ENCODE results near the gene OVAAL.

OVAAL gene

GRCh38 chr1:180571060-180571831, 12.5 kb downstream of the OVAAL start:
- no peak overlapping the region for H3K4me3 ChIP-seq (ENCODE audit: low read length in 2 of 2)
- no peak for DNase-seq (ENCODE audit: low spot score)
- H3K18ac ChIP-seq (ENCODE audit: low read length) = no peak overlapping the region
- H3K9ac ChIP-seq (ENCODE audit: low read depth, low read length, poor library complexity) = no peak overlapping the region
- no peak overlapping the region for H4K8ac ChIP-seq (ENCODE audit: low read depth, low read length)
- no peak overlapping the region for H2BK120ac ChIP-seq (ENCODE audit: low read depth, low read length)
- no peak overlapping the region for H3K27ac ChIP-seq (replicated peaks; ENCODE audit: low read length)
- no peak overlapping the region for H2BK5ac ChIP-seq (ENCODE audit: low read length)
- no peak overlapping the region for H2AK5ac ChIP-seq (ENCODE audit: low read depth, low read length)
- no peak overlapping the region for H3K4ac ChIP-seq (ENCODE audit: low read length)
- no peak overlapping the region for H2AFZ ChIP-seq (ENCODE audit: low read length)
- no peak overlapping the region for H2BK12ac ChIP-seq (ENCODE audit: low read length)
- H3K4me1 ChIP-seq (ENCODE audit: control insufficient read depth in 2 of 2, insufficient read depth in 1 of 2, low read depth in 1 of 2, low read length in 2 of 2) = peaks cover 3 to 6% of the 10 kb centered on the region in 2 donors
- no peaks in the 10 kb centered on the region for H3K36me3 ChIP-seq (replicated peaks in 1 of 2; ENCODE audit: control insufficient read depth in 2 of 2, insufficient read depth in 2 of 2, low read length in 2 of 2)
- no peaks in the 10 kb centered on the region for H3K9me3 ChIP-seq (replicated peaks in 1 of 2; ENCODE audit: control insufficient read depth in 2 of 2, insufficient read depth in 1 of 2, low read depth in 1 of 2, low read length in 2 of 2)
- no peaks in the 10 kb centered on the region for H3K79me1 ChIP-seq (ENCODE audit: low read depth, low read length)
- no peak overlapping the region for H2BK15ac ChIP-seq (ENCODE audit: low read length)
- no peak overlapping the region for H3K14ac ChIP-seq (ENCODE audit: low read length)
- H3K23ac ChIP-seq (ENCODE audit: low read depth, low read length, poor library complexity) = no peak overlapping the region
- H3K4me2 ChIP-seq (ENCODE audit: insufficient read depth, low read length, poor library complexity, severe bottlenecking) = no peak overlapping the region
- H3K27me3 ChIP-seq (ENCODE audit: control insufficient read depth in 3 of 3, insufficient read depth in 3 of 3, low read depth in 1 of 3, low read length in 3 of 3) = no peaks in the 10 kb centered on the region
- no peak overlapping the region for H4K91ac ChIP-seq (ENCODE audit: low read depth, low read length, poor library complexity)
- no CpG with 5 or more reads among the region's 5 CpGs for WGBS, 2 donors (ENCODE audit: extremely low coverage in 2 of 2, insufficient read length in 2 of 2, insufficient replicate concordance in 1 of 2)

GRCh38 chr1:180571832-180572636, 13.3 kb downstream of the OVAAL start:
- no peak overlapping the region for H2BK12ac ChIP-seq (ENCODE audit: low read length)
- no peaks in the 10 kb centered on the region for H3K27me3 ChIP-seq (ENCODE audit: control insufficient read depth in 3 of 3, insufficient read depth in 3 of 3, low read depth in 1 of 3, low read length in 3 of 3)
- H2BK120ac ChIP-seq (ENCODE audit: low read depth, low read length) = no peak overlapping the region
- H3K9me3 ChIP-seq (replicated peaks in 1 of 2; ENCODE audit: control insufficient read depth in 2 of 2, insufficient read depth in 1 of 2, low read depth in 1 of 2, low read length in 2 of 2) = peaks cover 0 to 3% of the 10 kb centered on the region in 2 donors
- no peak overlapping the region for H3K18ac ChIP-seq (ENCODE audit: low read length)
- no peaks in the 10 kb centered on the region for H3K36me3 ChIP-seq (replicated peaks in 1 of 2; ENCODE audit: control insufficient read depth in 2 of 2, insufficient read depth in 2 of 2, low read length in 2 of 2)
- H3K23ac ChIP-seq (ENCODE audit: low read depth, low read length, poor library complexity) = no peak overlapping the region
- H3K4ac ChIP-seq (ENCODE audit: low read length) = no peak overlapping the region
- H3K4me1 ChIP-seq (ENCODE audit: control insufficient read depth in 2 of 2, insufficient read depth in 1 of 2, low read depth in 1 of 2, low read length in 2 of 2) = peaks cover 0 to 3% of the 10 kb centered on the region in 2 donors
- no CpG with 5 or more reads among the region's 10 CpGs for WGBS, 2 donors (ENCODE audit: extremely low coverage in 2 of 2, insufficient read length in 2 of 2, insufficient replicate concordance in 1 of 2)
- H4K8ac ChIP-seq (ENCODE audit: low read depth, low read length) = no peak overlapping the region
- H4K91ac ChIP-seq (ENCODE audit: low read depth, low read length, poor library complexity) = no peak overlapping the region
- no peak overlapping the region for H3K9ac ChIP-seq (ENCODE audit: low read depth, low read length, poor library complexity)
- H2AFZ ChIP-seq (ENCODE audit: low read length) = no peak overlapping the region
- H2BK5ac ChIP-seq (ENCODE audit: low read length) = no peak overlapping the region
- no peak overlapping the region for H3K4me3 ChIP-seq (ENCODE audit: low read length in 2 of 2)
- H3K4me2 ChIP-seq (ENCODE audit: insufficient read depth, low read length, poor library complexity, severe bottlenecking) = no peak overlapping the region
- no peak overlapping the region for H3K14ac ChIP-seq (ENCODE audit: low read length)
- H2BK15ac ChIP-seq (ENCODE audit: low read length) = no peak overlapping the region
- no peaks in the 10 kb centered on the region for H3K79me1 ChIP-seq (ENCODE audit: low read depth, low read length)
- no peak overlapping the region for H3K27ac ChIP-seq (replicated peaks; ENCODE audit: low read length)
- H2AK5ac ChIP-seq (ENCODE audit: low read depth, low read length) = no peak overlapping the region
- no peak for DNase-seq (ENCODE audit: low spot score)

GRCh38 chr1:180572760-180573159, 14.0 kb downstream of the OVAAL start:
- H3K9ac ChIP-seq (ENCODE audit: low read depth, low read length, poor library complexity) = no peak overlapping the region
- no peak overlapping the region for H3K18ac ChIP-seq (ENCODE audit: low read length)
- no peak overlapping the region for H3K4ac ChIP-seq (ENCODE audit: low read length)
- H2BK5ac ChIP-seq (ENCODE audit: low read length) = no peak overlapping the region
- H3K27me3 ChIP-seq (ENCODE audit: control insufficient read depth in 3 of 3, insufficient read depth in 3 of 3, low read depth in 1 of 3, low read length in 3 of 3) = no peaks in the 10 kb centered on the region
- no peaks in the 10 kb centered on the region for H3K79me1 ChIP-seq (ENCODE audit: low read depth, low read length)
- no peak overlapping the region for H4K91ac ChIP-seq (ENCODE audit: low read depth, low read length, poor library complexity)
- no peak overlapping the region for H3K4me3 ChIP-seq (ENCODE audit: low read length in 2 of 2)
- H3K23ac ChIP-seq (ENCODE audit: low read depth, low read length, poor library complexity) = no peak overlapping the region
- no peak overlapping the region for H3K27ac ChIP-seq (replicated peaks; ENCODE audit: low read length)
- no peak overlapping the region for H2BK120ac ChIP-seq (ENCODE audit: low read depth, low read length)
- H3K4me1 ChIP-seq (ENCODE audit: control insufficient read depth in 2 of 2, insufficient read depth in 1 of 2, low read depth in 1 of 2, low read length in 2 of 2) = peaks cover 0 to 1% of the 10 kb centered on the region in 2 donors
- H2AFZ ChIP-seq (ENCODE audit: low read length) = no peak overlapping the region
- no peaks in the 10 kb centered on the region for H3K36me3 ChIP-seq (replicated peaks in 1 of 2; ENCODE audit: control insufficient read depth in 2 of 2, insufficient read depth in 2 of 2, low read length in 2 of 2)
- H2BK15ac ChIP-seq (ENCODE audit: low read length) = no peak overlapping the region
- H4K8ac ChIP-seq (ENCODE audit: low read depth, low read length) = no peak overlapping the region
- H2AK5ac ChIP-seq (ENCODE audit: low read depth, low read length) = no peak overlapping the region
- no CpG with 5 or more reads among the region's 4 CpGs for WGBS, 2 donors (ENCODE audit: extremely low coverage in 2 of 2, insufficient read length in 2 of 2, insufficient replicate concordance in 1 of 2)
- DNase-seq (ENCODE audit: low spot score) = no peak
- no peak overlapping the region for H3K4me2 ChIP-seq (ENCODE audit: insufficient read depth, low read length, poor library complexity, severe bottlenecking)
- H2BK12ac ChIP-seq (ENCODE audit: low read length) = no peak overlapping the region
- H3K9me3 ChIP-seq (replicated peaks in 1 of 2; ENCODE audit: control insufficient read depth in 2 of 2, insufficient read depth in 1 of 2, low read depth in 1 of 2, low read length in 2 of 2) = peaks cover 2 to 7% of the 10 kb centered on the region in 2 donors
- H3K14ac ChIP-seq (ENCODE audit: low read length) = no peak overlapping the region

GRCh38 chr1:180574031-180574713, 15.4 kb downstream of the OVAAL start:
- peaks cover 0 to 1% of the 10 kb centered on the region in 2 donors for H3K4me1 ChIP-seq (ENCODE audit: control insufficient read depth in 2 of 2, insufficient read depth in 1 of 2, low read depth in 1 of 2, low read length in 2 of 2)
- H3K36me3 ChIP-seq (replicated peaks in 1 of 2; ENCODE audit: control insufficient read depth in 2 of 2, insufficient read depth in 2 of 2, low read length in 2 of 2) = no peaks in the 10 kb centered on the region
- H3K79me1 ChIP-seq (ENCODE audit: low read depth, low read length) = no peaks in the 10 kb centered on the region
- H3K4ac ChIP-seq (ENCODE audit: low read length) = no peak overlapping the region
- H4K91ac ChIP-seq (ENCODE audit: low read depth, low read length, poor library complexity) = no peak overlapping the region
- no peak overlapping the region for H3K4me3 ChIP-seq (ENCODE audit: low read length in 2 of 2)
- no peak overlapping the region for H2BK120ac ChIP-seq (ENCODE audit: low read depth, low read length)
- no peaks in the 10 kb centered on the region for H3K27me3 ChIP-seq (ENCODE audit: control insufficient read depth in 3 of 3, insufficient read depth in 3 of 3, low read depth in 1 of 3, low read length in 3 of 3)
- no peak overlapping the region for H3K9ac ChIP-seq (ENCODE audit: low read depth, low read length, poor library complexity)
- H3K14ac ChIP-seq (ENCODE audit: low read length) = no peak overlapping the region
- H2AFZ ChIP-seq (ENCODE audit: low read length) = no peak overlapping the region
- no peak for DNase-seq (ENCODE audit: low spot score)
- no peak overlapping the region for H2BK12ac ChIP-seq (ENCODE audit: low read length)
- no peak overlapping the region for H2AK5ac ChIP-seq (ENCODE audit: low read depth, low read length)
- H3K9me3 ChIP-seq (replicated peaks in 1 of 2; ENCODE audit: control insufficient read depth in 2 of 2, insufficient read depth in 1 of 2, low read depth in 1 of 2, low read length in 2 of 2) = peaks cover 2 to 10% of the 10 kb centered on the region in 2 donors
- H3K23ac ChIP-seq (ENCODE audit: low read depth, low read length, poor library complexity) = no peak overlapping the region
- no peak overlapping the region for H2BK5ac ChIP-seq (ENCODE audit: low read length)
- H4K8ac ChIP-seq (ENCODE audit: low read depth, low read length) = no peak overlapping the region
- no peak overlapping the region for H2BK15ac ChIP-seq (ENCODE audit: low read length)
- H3K18ac ChIP-seq (ENCODE audit: low read length) = no peak overlapping the region
- no peak overlapping the region for H3K4me2 ChIP-seq (ENCODE audit: insufficient read depth, low read length, poor library complexity, severe bottlenecking)
- H3K27ac ChIP-seq (replicated peaks; ENCODE audit: low read length) = no peak overlapping the region
- WGBS, 2 donors (ENCODE audit: extremely low coverage in 2 of 2, insufficient read length in 2 of 2, insufficient replicate concordance in 1 of 2) = no CpG with 5 or more reads among the region's 4 CpGs

All from neuronal stem cell (in vitro differentiated cells).